K562 (cell line): ENCODE data around the gene NUFIP2. TPM values are rescaled to one million over a fixed set of nuclear protein-coding genes. Genes with fewer than 3 reads are reported as not detected.
A peak's percentile ranks its signal among the peaks of the same experiment; 100 is the strongest.

Experiments
- CHD1 ChIP-seq: fragments of 200-600 bp; sonication (generic); IDR thresholded peaks from one replicate; pipeline ENCODE4 v1.6.1; 2012; ENCODE audit warnings: mild to moderate bottlenecking, moderate library complexity, low read length, inconsistent platforms
- FOSL1 ChIP-seq: fragments of 200-800 bp; sonication (Bioruptor generic); conservative IDR thresholded peaks from 2 replicates; pipeline ENCODE4 v1.6.1; 2016; ENCODE audit warnings: missing genetic modification characterization, missing compliant biosample characterization
- HDAC2 ChIP-seq: fragments of 450-650 bp; IDR thresholded peaks from 2 replicates; pipeline ENCODE4 v1.6.1; 2016; ENCODE audit warnings: mild to moderate bottlenecking
- MTA1 ChIP-seq: fragments of 450-650 bp; IDR thresholded peaks from 2 replicates; pipeline ENCODE4 v1.6.1; 2017; ENCODE audit warnings: borderline replicate concordance
- WHSC1 ChIP-seq: IDR thresholded peaks from one replicate; pipeline ENCODE4 v1.6.1; 2012; ENCODE audit warnings: low read length, control low read depth, inconsistent platforms
- ZNF311 ChIP-seq: fragments of 250-450 bp; sonication (Bioruptor Pico); IDR thresholded peaks from 2 replicates; pipeline ENCODE4 v1.4.0; 2020; ENCODE audit warnings: mild to moderate bottlenecking, moderate library complexity
- ZNF445 ChIP-seq: fragments of 250-450 bp; sonication (Bioruptor Pico); IDR thresholded peaks from 2 replicates; pipeline ENCODE4 v1.4.0; 2020; ENCODE audit warnings: low read depth, mild to moderate bottlenecking, moderate library complexity
- ZNF589 ChIP-seq: fragments of 200-800 bp; sonication (Bioruptor generic); IDR thresholded peaks from 2 replicates; pipeline ENCODE4 v1.6.1; 2016; ENCODE audit warnings: low read depth, missing genetic modification characterization, missing compliant biosample characterization
- polyA plus RNA-seq, 8 experiments: library from polyadenylated mRNA; depleted of rRNA in 4 of 8; stranded (reverse) in 5 of 8; unstranded in 3 of 8; fragments of >200 nt; fragmentation: Nextera tagmentation in 2 of 8; fragmentation: Illumina TruSeq in 1 of 8; extraction: Ambion mirVana in 2 of 8; extraction: Trizol in 1 of 8; gene quantifications; 2 replicates each; pipeline versions ENCODE4 v1.2.1 to v1.2.3, GENCODE V29; 2011 to 2014; ENCODE audit warnings: inconsistent platforms in 1 of 8, missing spikeins in 1 of 8
- total RNA-seq, 7 experiments: library from RNA; depleted of rRNA in 6 of 7; stranded (reverse); fragments of >200 nt in 6 of 7; fragmentation: Illumina TruSeq in 2 of 7; extraction: Trizol in 2 of 7; gene quantifications; 2 replicates each; pipeline versions ENCODE4 v1.2.1 to v1.2.3, GENCODE V29; 2011 to 2021; ENCODE audit warnings: low replicate concordance in 1 of 7
- TF ChIP-seq, protein P1 (sequence below): fragments of 250-450 bp; sonication (Bioruptor Pico); IDR thresholded peaks from 2 replicates; pipeline ENCODE4 v1.4.0; 2020; ENCODE audit warnings: borderline replicate concordance
- TF ChIP-seq, protein P2 (sequence below), 2 experiments: fragments of 200-800 bp in 1 of 2; sonication (Bioruptor generic) in 1 of 2; sonication (generic) in 1 of 2; formaldehyde crosslinking in 1 of 2; IDR thresholded peaks in 1 of 2; conservative IDR thresholded peaks in 1 of 2; 2 replicates each; pipeline versions ENCODE4 v1.5.0 to v1.6.1; 2016 to 2020; ENCODE audit warnings: missing compliant biosample characterization in 1 of 2, missing genetic modification characterization in 1 of 2, missing genetic modification reagents in 1 of 2
- TF ChIP-seq, protein P3 (sequence below), 2 experiments: IDR thresholded peaks; 2 replicates each; pipeline ENCODE4 v1.6.1; 2012; ENCODE audit warnings: improper control_type of control experiment in 2 of 2, low read depth in 2 of 2, low read length in 2 of 2, borderline replicate concordance in 1 of 2
- TF ChIP-seq, protein P4 (sequence below): fragments of 250-450 bp; sonication (Bioruptor Pico); IDR thresholded peaks from 2 replicates; pipeline ENCODE4 v1.8.0; 2022; ENCODE audit warnings: moderate library complexity, mild to moderate bottlenecking, inconsistent platforms
- TF ChIP-seq, protein P5 (sequence below): IDR thresholded peaks from 2 replicates; pipeline ENCODE4 v1.6.1; 2011; ENCODE audit warnings: borderline replicate concordance, low read depth, mild to moderate bottlenecking, moderate library complexity, low read length; ENCODE audit not compliant: insufficient read depth, poor library complexity, severe bottlenecking
- TF ChIP-seq, protein P6 (sequence below): fragments of 200-800 bp; sonication (Bioruptor generic); IDR thresholded peaks from 2 replicates; pipeline ENCODE4 v1.6.1; 2017; ENCODE audit warnings: missing genetic modification characterization, missing compliant biosample characterization

The NUFIP2 gene
- total and polyA plus RNA-seq, 9 of the 15 experiments (the other 6 are each of a cell fraction or from before 2014, with no cell fraction given), result 4.9 to 40.7 (median 18.5) TPM

- TF ChIP-seq, protein P1, sequence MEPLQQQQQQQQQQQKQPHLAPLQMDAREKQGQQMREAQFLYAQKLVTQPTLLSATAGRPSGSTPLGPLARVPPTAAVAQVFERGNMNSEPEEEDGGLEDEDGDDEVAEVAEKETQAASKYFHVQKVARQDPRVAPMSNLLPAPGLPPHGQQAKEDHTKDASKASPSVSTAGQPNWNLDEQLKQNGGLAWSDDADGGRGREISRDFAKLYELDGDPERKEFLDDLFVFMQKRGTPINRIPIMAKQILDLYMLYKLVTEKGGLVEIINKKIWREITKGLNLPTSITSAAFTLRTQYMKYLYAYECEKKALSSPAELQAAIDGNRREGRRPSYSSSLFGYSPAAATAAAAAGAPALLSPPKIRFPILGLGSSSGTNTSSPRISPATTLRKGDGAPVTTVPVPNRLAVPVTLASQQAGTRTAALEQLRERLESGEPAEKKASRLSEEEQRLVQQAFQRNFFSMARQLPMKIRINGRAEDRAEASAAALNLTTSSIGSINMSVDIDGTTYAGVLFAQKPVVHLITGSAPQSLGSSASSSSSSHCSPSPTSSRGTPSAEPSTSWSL (CRISPR knock-in tag), result no peak
- TF ChIP-seq HDAC2 (no peak), ZNF445 (CRISPR knock-in tag) (no peak), FOSL1 (tag) (peak; percentile 42; the same call in 1 of the 2 replicates), WHSC1 (no peak), MTA1 (0 out of 2 replicates have a peak, but pooled peaks have one; percentile 15), CHD1 (no peak), ZNF589 (0 out of 2 replicates have a peak, but pooled peaks have one; percentile 19), ZNF311 (CRISPR knock-in tag) (0 out of 2 replicates have a peak, but pooled peaks have one; percentile 0)
- TF ChIP-seq, protein P2, sequence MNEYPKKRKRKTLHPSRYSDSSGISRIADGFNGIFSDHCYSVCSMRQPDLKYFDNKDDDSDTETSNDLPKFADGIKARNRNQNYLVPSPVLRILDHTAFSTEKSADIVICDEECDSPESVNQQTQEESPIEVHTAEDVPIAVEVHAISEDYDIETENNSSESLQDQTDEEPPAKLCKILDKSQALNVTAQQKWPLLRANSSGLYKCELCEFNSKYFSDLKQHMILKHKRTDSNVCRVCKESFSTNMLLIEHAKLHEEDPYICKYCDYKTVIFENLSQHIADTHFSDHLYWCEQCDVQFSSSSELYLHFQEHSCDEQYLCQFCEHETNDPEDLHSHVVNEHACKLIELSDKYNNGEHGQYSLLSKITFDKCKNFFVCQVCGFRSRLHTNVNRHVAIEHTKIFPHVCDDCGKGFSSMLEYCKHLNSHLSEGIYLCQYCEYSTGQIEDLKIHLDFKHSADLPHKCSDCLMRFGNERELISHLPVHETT (CRISPR knock-in tag; conservative IDR thresholded peaks at IDR 0.05 in 1 of 2, IDR thresholded peaks at IDR 0.05 in 1 of 2), result peak in 1 of 2 experiments; percentile 1; a peak in 1 of 4 replicates
- TF ChIP-seq, protein P3, sequence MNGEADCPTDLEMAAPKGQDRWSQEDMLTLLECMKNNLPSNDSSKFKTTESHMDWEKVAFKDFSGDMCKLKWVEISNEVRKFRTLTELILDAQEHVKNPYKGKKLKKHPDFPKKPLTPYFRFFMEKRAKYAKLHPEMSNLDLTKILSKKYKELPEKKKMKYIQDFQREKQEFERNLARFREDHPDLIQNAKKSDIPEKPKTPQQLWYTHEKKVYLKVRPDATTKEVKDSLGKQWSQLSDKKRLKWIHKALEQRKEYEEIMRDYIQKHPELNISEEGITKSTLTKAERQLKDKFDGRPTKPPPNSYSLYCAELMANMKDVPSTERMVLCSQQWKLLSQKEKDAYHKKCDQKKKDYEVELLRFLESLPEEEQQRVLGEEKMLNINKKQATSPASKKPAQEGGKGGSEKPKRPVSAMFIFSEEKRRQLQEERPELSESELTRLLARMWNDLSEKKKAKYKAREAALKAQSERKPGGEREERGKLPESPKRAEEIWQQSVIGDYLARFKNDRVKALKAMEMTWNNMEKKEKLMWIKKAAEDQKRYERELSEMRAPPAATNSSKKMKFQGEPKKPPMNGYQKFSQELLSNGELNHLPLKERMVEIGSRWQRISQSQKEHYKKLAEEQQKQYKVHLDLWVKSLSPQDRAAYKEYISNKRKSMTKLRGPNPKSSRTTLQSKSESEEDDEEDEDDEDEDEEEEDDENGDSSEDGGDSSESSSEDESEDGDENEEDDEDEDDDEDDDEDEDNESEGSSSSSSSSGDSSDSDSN (IDR thresholded peaks at IDR 0.05; ENCODE audit: borderline replicate concordance in 1 of 2, low read depth in 2 of 2, low read length in 2 of 2), result peak in 1 of 2 experiments; percentile 2; a peak in 1 of 4 replicates
- TF ChIP-seq, protein P4, sequence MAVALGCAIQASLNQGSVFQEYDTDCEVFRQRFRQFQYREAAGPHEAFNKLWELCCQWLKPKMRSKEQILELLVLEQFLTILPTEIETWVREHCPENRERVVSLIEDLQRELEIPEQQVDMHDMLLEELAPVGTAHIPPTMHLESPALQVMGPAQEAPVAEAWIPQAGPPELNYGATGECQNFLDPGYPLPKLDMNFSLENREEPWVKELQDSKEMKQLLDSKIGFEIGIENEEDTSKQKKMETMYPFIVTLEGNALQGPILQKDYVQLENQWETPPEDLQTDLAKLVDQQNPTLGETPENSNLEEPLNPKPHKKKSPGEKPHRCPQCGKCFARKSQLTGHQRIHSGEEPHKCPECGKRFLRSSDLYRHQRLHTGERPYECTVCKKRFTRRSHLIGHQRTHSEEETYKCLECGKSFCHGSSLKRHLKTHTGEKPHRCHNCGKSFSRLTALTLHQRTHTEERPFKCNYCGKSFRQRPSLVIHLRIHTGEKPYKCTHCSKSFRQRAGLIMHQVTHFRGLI, result no peak
- TF ChIP-seq, protein P5, sequence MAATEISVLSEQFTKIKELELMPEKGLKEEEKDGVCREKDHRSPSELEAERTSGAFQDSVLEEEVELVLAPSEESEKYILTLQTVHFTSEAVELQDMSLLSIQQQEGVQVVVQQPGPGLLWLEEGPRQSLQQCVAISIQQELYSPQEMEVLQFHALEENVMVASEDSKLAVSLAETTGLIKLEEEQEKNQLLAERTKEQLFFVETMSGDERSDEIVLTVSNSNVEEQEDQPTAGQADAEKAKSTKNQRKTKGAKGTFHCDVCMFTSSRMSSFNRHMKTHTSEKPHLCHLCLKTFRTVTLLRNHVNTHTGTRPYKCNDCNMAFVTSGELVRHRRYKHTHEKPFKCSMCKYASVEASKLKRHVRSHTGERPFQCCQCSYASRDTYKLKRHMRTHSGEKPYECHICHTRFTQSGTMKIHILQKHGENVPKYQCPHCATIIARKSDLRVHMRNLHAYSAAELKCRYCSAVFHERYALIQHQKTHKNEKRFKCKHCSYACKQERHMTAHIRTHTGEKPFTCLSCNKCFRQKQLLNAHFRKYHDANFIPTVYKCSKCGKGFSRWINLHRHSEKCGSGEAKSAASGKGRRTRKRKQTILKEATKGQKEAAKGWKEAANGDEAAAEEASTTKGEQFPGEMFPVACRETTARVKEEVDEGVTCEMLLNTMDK, result no peak
- TF ChIP-seq, protein P6, sequence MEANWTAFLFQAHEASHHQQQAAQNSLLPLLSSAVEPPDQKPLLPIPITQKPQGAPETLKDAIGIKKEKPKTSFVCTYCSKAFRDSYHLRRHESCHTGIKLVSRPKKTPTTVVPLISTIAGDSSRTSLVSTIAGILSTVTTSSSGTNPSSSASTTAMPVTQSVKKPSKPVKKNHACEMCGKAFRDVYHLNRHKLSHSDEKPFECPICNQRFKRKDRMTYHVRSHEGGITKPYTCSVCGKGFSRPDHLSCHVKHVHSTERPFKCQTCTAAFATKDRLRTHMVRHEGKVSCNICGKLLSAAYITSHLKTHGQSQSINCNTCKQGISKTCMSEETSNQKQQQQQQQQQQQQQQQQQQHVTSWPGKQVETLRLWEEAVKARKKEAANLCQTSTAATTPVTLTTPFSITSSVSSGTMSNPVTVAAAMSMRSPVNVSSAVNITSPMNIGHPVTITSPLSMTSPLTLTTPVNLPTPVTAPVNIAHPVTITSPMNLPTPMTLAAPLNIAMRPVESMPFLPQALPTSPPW (CRISPR knock-in tag), result no peak
Observed at GRCh38 chr17:29294580-29294900, 592 bp upstream of the NUFIP2 start (continued).
